Right lobe of liver (tissue), 6 donors: ENCODE measurements around the gene VILL. TPM values are rescaled to one million over a fixed set of nuclear protein-coding genes. Genes with fewer than 3 reads are reported as not detected.

ENCODE experiments used
- ATAC-seq, 4 donors: fragments of 200-7000 bp; cut with Tn5 transposase; one replicate each; pipeline ENCODE4 v1.9.1; 2020; ENCODE audit warnings: mild to moderate bottlenecking in 4 of 4, moderate library complexity in 4 of 4
- DNase-seq, 3 donors: peaks; one replicate each; pipeline ENCODE4 v3.0.0-alpha.2; 2020
- H3K27ac ChIP-seq, 3 donors: fragments of 200-600 bp; one replicate each; pipeline ENCODE4 v1.8.0; 2022
- H3K27me3 ChIP-seq, 2 donors: fragments of 200-600 bp; one replicate each; pipeline ENCODE4 v1.8.0; 2022
- H3K36me3 ChIP-seq, 4 donors: fragments of 200-600 bp; sonication (generic) in 1 of 4; one replicate each; pipeline versions ENCODE4 v1.5.1 to v1.8.0; 2017 to 2022; ENCODE audit warnings: control low read depth in 1 of 4
- H3K4me1 ChIP-seq, 4 donors: fragments of 200-600 bp; sonication (generic) in 1 of 4; one replicate each; pipeline versions ENCODE4 v1.5.1 to v1.8.0; 2017 to 2022; ENCODE audit warnings: control low read depth in 1 of 4
- H3K4me3 ChIP-seq, 3 donors: fragments of 200-600 bp; one replicate each; pipeline ENCODE4 v1.8.0; 2022
- H3K9me3 ChIP-seq, 4 donors: fragments of 200-600 bp; sonication (generic) in 1 of 4; one replicate each; pipeline versions ENCODE4 v1.5.1 to v1.8.0; 2017 to 2022; ENCODE audit warnings: control low read depth in 1 of 4
- POLR2A ChIP-seq: fragments of 450-650 bp; IDR thresholded peaks from one replicate; pipeline ENCODE4 v1.6.1; 2017; ENCODE audit warnings: antibody characterized with exemption, mild to moderate bottlenecking
- WGBS: methylation state at CpG from one replicate; pipeline ENCODE4 v1.1.6; 2018; ENCODE audit warnings: low coverage, low lambda C conversion rate; ENCODE audit not compliant: insufficient coverage; ENCODE audit errors: missing lambda C conversion rate; 5-methylcytosine and 5-hydroxymethylcytosine counted together
- intact Hi-C, 2 donors: fragments of 100-400 bp; cut with DNase I; formaldehyde crosslinking; loops; one replicate each; pipeline versions ENCODE4 v1.11.2 to v1.14.1; 2022
- total RNA-seq, 6 experiments: library from RNA; depleted of rRNA in 2 of 6; stranded (reverse); fragments of >200 nt in 2 of 6; fragmentation: NEBNext Ultra II Directional in 3 of 6; extraction: Animal tissue kit (Norgen Biotek cat#: 25700) in 3 of 6; gene quantifications; one replicate each; pipeline versions ENCODE4 v1.1.0 to v1.2.4, GENCODE V29; 2016 to 2023
- TF ChIP-seq, protein P1 (sequence below), 4 donors: fragments of 200-600 bp in 3 of 4; fragments of 450-650 bp in 1 of 4; IDR thresholded peaks; one replicate each; pipeline versions ENCODE4 v1.5.1 to v1.8.0; 2016 to 2022; ENCODE audit warnings: antibody characterized with exemption in 4 of 4, mild to moderate bottlenecking in 2 of 4
- donor health status: DM: no; HTN: yes; CAD: no.
- donor health status: DM: no; HTN: no; CAD: no.
- donor health status: DM: no; HTN: no; CAD: no.
- donor health status: DM: no; HTN: yes; CAD: no.
- donor health status: DM: no; HTN: yes; CAD: no.

The VILL gene
- total RNA-seq, 6 experiments from 2014 or later = 0.25 to 1.5 (median 0.97) TPM

DNA sequence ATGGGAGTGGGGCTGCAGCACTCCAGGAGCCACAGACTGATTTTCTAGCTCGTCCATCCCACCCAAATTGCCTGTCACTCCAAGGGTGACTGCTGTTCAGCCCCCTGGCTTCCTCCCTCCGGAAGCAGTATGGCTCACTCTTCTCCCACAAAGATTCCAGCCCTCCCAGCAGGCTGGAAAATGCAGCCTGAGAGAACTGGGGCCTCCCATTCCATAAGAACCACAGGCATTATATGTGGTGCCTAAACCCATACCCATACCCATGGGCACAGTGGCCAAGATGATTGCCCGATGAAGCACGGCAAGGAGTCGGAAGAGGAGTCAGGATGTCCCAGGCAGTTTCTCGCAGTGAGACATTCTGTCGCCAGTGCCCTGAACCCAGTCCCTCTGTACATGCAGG, 6.0 kb upstream of the VILL start:
- intact Hi-C loops = no loop called here
- Histone ChIP-seq H3K36me3 (no peaks in the 10 kb centered on the region), H3K27ac (no peak overlapping the region), H3K9me3 (no peaks in the 10 kb centered on the region), H3K4me1 (peaks cover 0 to 22% (median 1%) of the 10 kb centered on the region in 4 donors), H3K4me3 (no peak overlapping the region), H3K27me3 (no peaks in the 10 kb centered on the region)
- ATAC-seq (no peak), DNase-seq (peak in 2 of 3 donors; percentile 28 to 32)
- TF ChIP-seq, protein P1, sequence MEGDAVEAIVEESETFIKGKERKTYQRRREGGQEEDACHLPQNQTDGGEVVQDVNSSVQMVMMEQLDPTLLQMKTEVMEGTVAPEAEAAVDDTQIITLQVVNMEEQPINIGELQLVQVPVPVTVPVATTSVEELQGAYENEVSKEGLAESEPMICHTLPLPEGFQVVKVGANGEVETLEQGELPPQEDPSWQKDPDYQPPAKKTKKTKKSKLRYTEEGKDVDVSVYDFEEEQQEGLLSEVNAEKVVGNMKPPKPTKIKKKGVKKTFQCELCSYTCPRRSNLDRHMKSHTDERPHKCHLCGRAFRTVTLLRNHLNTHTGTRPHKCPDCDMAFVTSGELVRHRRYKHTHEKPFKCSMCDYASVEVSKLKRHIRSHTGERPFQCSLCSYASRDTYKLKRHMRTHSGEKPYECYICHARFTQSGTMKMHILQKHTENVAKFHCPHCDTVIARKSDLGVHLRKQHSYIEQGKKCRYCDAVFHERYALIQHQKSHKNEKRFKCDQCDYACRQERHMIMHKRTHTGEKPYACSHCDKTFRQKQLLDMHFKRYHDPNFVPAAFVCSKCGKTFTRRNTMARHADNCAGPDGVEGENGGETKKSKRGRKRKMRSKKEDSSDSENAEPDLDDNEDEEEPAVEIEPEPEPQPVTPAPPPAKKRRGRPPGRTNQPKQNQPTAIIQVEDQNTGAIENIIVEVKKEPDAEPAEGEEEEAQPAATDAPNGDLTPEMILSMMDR (IDR thresholded peaks at IDR 0.05) = no peak
- TF ChIP-seq POLR2A = no peak
- WGBS = 90% methylated on average over 2 of the region's 7 CpGs

DNA sequence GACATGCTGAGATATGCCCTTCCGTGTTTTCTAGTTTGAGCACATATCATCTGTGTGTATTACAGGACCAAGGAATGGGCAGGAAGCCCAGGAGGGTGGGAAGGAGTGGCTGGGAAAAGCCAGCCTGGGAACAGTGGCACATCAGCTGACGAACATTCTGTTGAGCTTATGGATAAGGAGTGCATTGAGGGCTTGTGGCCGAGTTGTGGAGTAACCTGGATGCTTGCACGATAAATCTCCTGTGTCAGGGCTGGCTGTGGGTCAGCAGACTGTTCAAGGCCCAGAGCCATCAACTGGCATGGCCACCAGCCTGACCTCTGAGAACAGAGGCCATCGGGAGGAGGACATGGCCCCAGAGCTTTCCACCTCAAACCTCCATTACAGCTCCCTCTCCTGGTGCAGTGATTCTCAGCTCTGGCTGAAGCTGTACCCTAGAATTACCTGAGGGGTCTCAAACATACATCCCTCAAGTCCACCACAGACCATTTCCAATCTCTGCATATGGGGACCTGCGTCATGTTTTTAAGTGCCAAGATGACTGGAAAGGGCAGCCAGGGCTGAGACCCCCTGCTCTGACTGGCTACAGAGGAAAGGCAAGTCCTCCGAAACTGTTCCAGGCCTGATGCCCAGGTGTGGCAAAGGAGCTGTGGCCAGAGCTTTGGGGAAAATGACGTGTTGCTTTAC, 4.8 kb upstream of the VILL start:
- ATAC-seq (peak in 2 of 4 donors; percentile 17 to 23), DNase-seq (peak in 2 of 3 donors; percentile 26 to 46)
- H3K27ac ChIP-seq = no peak overlapping the region
- H3K4me1 ChIP-seq = peaks cover 0 to 10% (median 0%) of the 10 kb centered on the region in 4 donors
- TF ChIP-seq POLR2A = no peak
- TF ChIP-seq, protein P1 (IDR thresholded peaks at IDR 0.05) = no peak
- no peaks in the 10 kb centered on the region for H3K27me3 ChIP-seq
- H3K9me3 ChIP-seq = no peaks in the 10 kb centered on the region
- 60% methylated on average over 5 of the region's 8 CpGs for WGBS
- H3K36me3 ChIP-seq = no peaks in the 10 kb centered on the region
- intact Hi-C loops = no loop called here
- H3K4me3 ChIP-seq = no peak overlapping the region

DNA sequence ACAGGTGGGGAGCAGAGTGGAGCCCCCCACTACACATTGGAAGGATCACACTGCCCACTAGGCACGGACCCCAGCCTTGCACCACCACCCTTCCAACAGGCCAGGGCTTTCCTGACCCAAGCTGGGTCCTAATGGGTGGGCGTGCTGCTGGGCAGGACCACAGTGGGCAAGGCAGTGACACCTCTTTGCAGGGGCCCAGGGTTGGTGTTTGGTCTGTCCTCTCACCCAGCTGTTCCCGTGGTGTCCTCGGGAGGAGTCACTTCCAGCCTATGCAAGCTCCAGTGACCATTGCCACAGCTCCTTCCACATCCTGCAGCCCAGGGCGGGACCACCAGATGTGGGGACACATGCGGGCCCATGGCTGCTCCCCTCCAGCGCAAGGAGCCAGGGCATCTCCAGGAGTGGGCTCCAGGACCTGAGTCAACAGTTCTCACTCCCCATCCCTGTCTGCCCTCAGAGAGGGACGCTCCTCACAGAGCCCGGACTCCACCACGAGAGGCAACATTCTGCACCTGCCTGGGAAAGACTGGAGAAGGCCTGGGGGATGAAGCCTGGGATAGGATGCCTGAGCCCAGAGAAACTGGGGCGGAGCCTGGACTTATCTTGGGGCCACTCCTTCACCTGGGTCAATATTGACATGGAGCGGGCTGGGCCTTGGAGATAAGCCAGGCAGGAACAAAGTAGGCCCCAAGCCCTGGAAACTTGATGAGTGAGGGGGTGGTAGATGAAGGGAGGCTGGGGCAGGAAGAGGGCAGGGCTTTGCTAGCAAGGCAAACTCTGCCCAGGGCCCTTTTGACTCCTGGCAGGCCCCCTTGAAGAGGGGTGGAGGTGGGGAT, 3.9 kb upstream of the VILL start:
- no peaks in the 10 kb centered on the region for H3K9me3 ChIP-seq
- ATAC-seq = peak; percentile 20 to 69 (median 60)
- no peak overlapping the region for H3K27ac ChIP-seq
- DNase-seq = peak in 2 of 3 donors; percentile 46 to 57
- no peaks in the 10 kb centered on the region for H3K36me3 ChIP-seq
- no peaks in the 10 kb centered on the region for H3K27me3 ChIP-seq
- 10% methylated on average over 1 of the region's 12 CpGs for WGBS
- H3K4me1 ChIP-seq = peaks cover 0 to 8% (median 0%) of the 10 kb centered on the region in 4 donors
- intact Hi-C loops = no loop called here
- TF ChIP-seq, protein P1 (IDR thresholded peaks at IDR 0.05) = no peak
- no peak overlapping the region for H3K4me3 ChIP-seq

DNA sequence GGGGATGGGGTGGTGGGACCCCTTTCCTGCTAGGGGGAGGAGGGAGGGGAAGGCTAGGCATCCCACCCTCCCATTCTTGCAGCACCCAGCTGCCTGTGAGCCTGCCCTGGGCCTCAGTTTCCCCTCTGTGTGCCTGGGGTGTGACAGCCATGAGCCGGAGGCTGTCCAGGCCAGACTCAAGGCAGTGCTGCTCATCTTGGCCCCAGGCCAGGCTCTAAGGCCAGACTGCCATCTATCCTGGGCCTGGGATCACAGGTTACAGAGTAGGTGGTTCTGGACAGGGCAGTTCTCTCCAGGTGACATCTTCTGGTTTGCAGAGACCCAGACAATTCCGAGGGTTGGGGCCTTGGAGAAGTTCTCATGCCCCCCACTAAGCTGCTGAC, 3.3 kb upstream of the VILL start:
- no peak overlapping the region for H3K4me3 ChIP-seq
- H3K9me3 ChIP-seq = no peaks in the 10 kb centered on the region
- H3K36me3 ChIP-seq = no peaks in the 10 kb centered on the region
- intact Hi-C loops = no loop called here
- DNase-seq (peak in 1 of 3 donors; percentile 64), ATAC-seq (peak; percentile 28 to 65 (median 52))
- H3K4me1 ChIP-seq = peaks cover 0 to 8% (median 0%) of the 10 kb centered on the region in 4 donors
- H3K27ac ChIP-seq = no peak overlapping the region
- whole genome bisulfite sequencing = no CpG with 5 or more reads among the region's 2 CpGs
- no peak for TF ChIP-seq POLR2A
- TF ChIP-seq, protein P1 (IDR thresholded peaks at IDR 0.05) = no peak
- no peaks in the 10 kb centered on the region for H3K27me3 ChIP-seq
